IMR-90 (cell line): ENCODE measurements around the gene CLTCL1. TPM values are rescaled to one million over a fixed set of nuclear protein-coding genes. Genes with fewer than 3 reads are reported as not detected.

Experiments used
- ATAC-seq: fragments of 200-7000 bp; cut with Tn5 transposase; 2 replicates; pipeline ENCODE4 v1.9.1; 2020; ENCODE audit warnings: low read depth, mild to moderate bottlenecking, moderate library complexity
- BruUV-seq: library from RNA; stranded (reverse); fragments of 400-500 nt; replicated peaks from 2 replicates; lab custom pipeline; 2021; lab: Mats Ljungman, UMichigan
- CTCF ChIA-PET: fragments of 300-600 bp; formaldehyde crosslinking; extraction: SDS; loops from one replicate; lab custom pipeline; 2021; ENCODE audit warnings: antibody characterized with exemption; lab: Yijun Ruan, JAX
- POLR2A ChIA-PET: fragments of 300-600 bp; sonication (Branson Sonifier 250); formaldehyde crosslinking; loops from one replicate; lab custom pipeline; 2022; ENCODE audit warnings: antibody characterized with exemption; ENCODE audit not compliant: unreplicated experiment; lab: Charles Lee
- DNase-seq: peaks from one replicate; pipeline ENCODE4 v3.0.0; 2013
- H2AFZ ChIP-seq: replicated peaks from 2 replicates; pipeline ENCODE3; 2013; ENCODE audit warnings: low read length, mild to moderate bottlenecking; ENCODE audit not compliant: poor library complexity
- H2AK5ac ChIP-seq: 2 replicates; pipeline ENCODE4 v1.6.1; 2013; ENCODE audit warnings: low read depth, low read length, inconsistent platforms
- H2AK9ac ChIP-seq: replicated peaks from 2 replicates; pipeline ENCODE3; 2013; ENCODE audit warnings: mild to moderate bottlenecking, low read depth, low read length, moderate library complexity; ENCODE audit not compliant: poor library complexity
- H2BK120ac ChIP-seq: 2 replicates; pipeline ENCODE4 v1.6.1; 2013; ENCODE audit warnings: low read depth, low read length, inconsistent platforms
- H2BK15ac ChIP-seq: 3 replicates; pipeline ENCODE4 v1.6.1; 2013; ENCODE audit warnings: low read depth, low read length, inconsistent platforms
- H2BK20ac ChIP-seq: 2 replicates; pipeline ENCODE4 v1.6.1; 2013; ENCODE audit warnings: low read depth, mild to moderate bottlenecking, inconsistent platforms, low read length, moderate library complexity
- H2BK5ac ChIP-seq: 2 replicates; pipeline ENCODE4 v1.6.1; 2013; ENCODE audit warnings: mild to moderate bottlenecking, low read depth, low read length, inconsistent platforms; ENCODE audit not compliant: poor library complexity, severe bottlenecking
- H3K14ac ChIP-seq: replicated peaks from 2 replicates; pipeline ENCODE4 v1.6.1; 2013; ENCODE audit warnings: low read depth, low read length, inconsistent platforms
- H3K18ac ChIP-seq: 2 replicates; pipeline ENCODE4 v1.6.1; 2013; ENCODE audit warnings: low read depth, low read length, control low read depth
- H3K23ac ChIP-seq: 2 replicates; pipeline ENCODE4 v1.6.1; 2013; ENCODE audit warnings: low read depth, low read length, inconsistent platforms
- H3K27ac ChIP-seq: 2 replicates; pipeline ENCODE4 v1.5.1; 2013; ENCODE audit warnings: mild to moderate bottlenecking, control low read depth, low read length; ENCODE audit not compliant: insufficient read depth
- H3K27me3 ChIP-seq: 2 replicates; pipeline ENCODE4 v1.6.1; 2013; ENCODE audit warnings: low read length; ENCODE audit not compliant: control insufficient read depth, insufficient read depth
- H3K36me3 ChIP-seq: 2 replicates; pipeline ENCODE4 v1.6.1; 2013; ENCODE audit warnings: low read length, mixed read lengths; ENCODE audit not compliant: control insufficient read depth, insufficient read depth
- H3K4ac ChIP-seq: 2 replicates; pipeline ENCODE4 v1.6.1; 2013; ENCODE audit warnings: low read depth, low read length, inconsistent platforms
- H3K4me1 ChIP-seq: 2 replicates; pipeline ENCODE4 v1.6.1; 2013; ENCODE audit warnings: low read length, mixed read lengths; ENCODE audit not compliant: control insufficient read depth, insufficient read depth
- H3K4me2 ChIP-seq: 2 replicates; pipeline ENCODE4 v1.6.1; 2013; ENCODE audit warnings: low read depth, mild to moderate bottlenecking, control low read depth, low read length, moderate library complexity
- H3K4me3 ChIP-seq: 2 replicates; pipeline ENCODE4 v1.5.1; 2013; ENCODE audit warnings: low read depth, mild to moderate bottlenecking, control low read depth, low read length, moderate library complexity; ENCODE audit not compliant: insufficient read depth
- H3K56ac ChIP-seq: 2 replicates; pipeline ENCODE4 v1.6.1; 2013; ENCODE audit warnings: low read length, inconsistent platforms; ENCODE audit not compliant: insufficient read depth; ENCODE audit errors: extremely low read depth
- H3K79me1 ChIP-seq, 2 experiments: 2 replicates each; pipeline ENCODE4 v1.6.1; 2013; ENCODE audit warnings: low read length in 2 of 2, inconsistent platforms in 1 of 2, low read depth in 1 of 2
- H3K9ac ChIP-seq: 2 replicates; pipeline ENCODE4 v1.6.1; 2013; ENCODE audit warnings: low read depth, low read length, control low read depth
- H3K9me1 ChIP-seq: 2 replicates; pipeline ENCODE4 v1.6.1; 2013; ENCODE audit warnings: low read length, inconsistent platforms; ENCODE audit not compliant: insufficient read depth
- H3K9me3 ChIP-seq: 2 replicates; pipeline ENCODE4 v1.6.1; 2013; ENCODE audit warnings: low read length; ENCODE audit not compliant: control insufficient read depth, insufficient read depth
- H4K20me1 ChIP-seq: 2 replicates; pipeline ENCODE4 v1.6.1; 2013; ENCODE audit warnings: low read length, inconsistent platforms; ENCODE audit not compliant: insufficient read depth
- H4K5ac ChIP-seq: 2 replicates; pipeline ENCODE4 v1.6.1; 2013; ENCODE audit warnings: mild to moderate bottlenecking, low read depth, low read length, control low read depth
- H4K8ac ChIP-seq, 2 experiments: 2 replicates each; pipeline ENCODE4 v1.6.1; 2013; ENCODE audit warnings: low read depth in 2 of 2, low read length in 2 of 2, control low read depth in 1 of 2, inconsistent platforms in 1 of 2
- H4K91ac ChIP-seq: 2 replicates; pipeline ENCODE4 v1.6.1; 2013; ENCODE audit warnings: low read depth, low read length, inconsistent platforms; ENCODE audit not compliant: insufficient read depth
- BHLHE40 ChIP-seq: fragments of 150-350 bp; IDR thresholded peaks from 2 replicates; pipeline ENCODE4 v1.6.1; 2016; ENCODE audit warnings: mild to moderate bottlenecking, low read depth, low read length
- MAFK ChIP-seq: IDR thresholded peaks from 2 replicates; pipeline ENCODE4 v1.6.1; 2012; ENCODE audit warnings: low read depth, low read length, improper control_type of control experiment
- MAZ ChIP-seq: IDR thresholded peaks from 2 replicates; pipeline ENCODE4 v1.6.1; 2012; ENCODE audit warnings: low read depth, mild to moderate bottlenecking, low read length, improper control_type of control experiment, moderate library complexity, borderline replicate concordance
- SMC3 ChIP-seq: fragments of 150-350 bp; IDR thresholded peaks from 2 replicates; pipeline ENCODE4 v1.6.1; 2016; ENCODE audit warnings: low read depth, mild to moderate bottlenecking, antibody characterized with exemption, low read length, moderate library complexity
- WGBS, 2 experiments: methylation state at CpG; one replicate each; pipeline versions ENCODE4 v1.1.5 to v1.1.7; 2013; ENCODE audit warnings: missing lambda C conversion rate in 2 of 2; ENCODE audit not compliant: insufficient read length in 1 of 2; ENCODE audit errors: extremely low coverage in 2 of 2; 5-methylcytosine and 5-hydroxymethylcytosine counted together
- dilution Hi-C: fragments of 300-500 bp; cut with HindIII; formaldehyde crosslinking; loops from one replicate; pipeline ENCODE4 v1.14.3; 2018; ENCODE audit warnings: low sequenced_read_pairs; ENCODE audit not compliant: unreplicated experiment
- in situ Hi-C: fragments of 300-500 bp; cut with MboI; formaldehyde crosslinking; loops from 3 replicates; pipeline ENCODE4 v1.14.3; 2019; ENCODE audit warnings: low sequenced_read_pairs, inconsistent platforms, mixed read lengths
- intact Hi-C: fragments of 100-400 bp; cut with micrococcal nuclease; formaldehyde crosslinking; loops from 2 replicates; pipeline ENCODE4 v1.10.0; 2022
- polyA plus RNA-seq, 3 experiments: library from polyadenylated mRNA; depleted of rRNA; stranded (reverse); fragments of >200 nt; gene quantifications; 2 replicates each; pipeline ENCODE4 v1.2.3, GENCODE V29; 2012; ENCODE audit warnings: low replicate concordance in 1 of 3
- total RNA-seq: library from RNA; depleted of rRNA; stranded (reverse); fragments of >200 nt; gene quantifications from 2 replicates; pipeline ENCODE4 v1.2.3, GENCODE V29; 2012

Gene CLTCL1
- total and polyA plus RNA-seq, 2 of the 4 experiments (the other 2 are of a cell fraction): 6.2 to 8.1 TPM

DNA sequence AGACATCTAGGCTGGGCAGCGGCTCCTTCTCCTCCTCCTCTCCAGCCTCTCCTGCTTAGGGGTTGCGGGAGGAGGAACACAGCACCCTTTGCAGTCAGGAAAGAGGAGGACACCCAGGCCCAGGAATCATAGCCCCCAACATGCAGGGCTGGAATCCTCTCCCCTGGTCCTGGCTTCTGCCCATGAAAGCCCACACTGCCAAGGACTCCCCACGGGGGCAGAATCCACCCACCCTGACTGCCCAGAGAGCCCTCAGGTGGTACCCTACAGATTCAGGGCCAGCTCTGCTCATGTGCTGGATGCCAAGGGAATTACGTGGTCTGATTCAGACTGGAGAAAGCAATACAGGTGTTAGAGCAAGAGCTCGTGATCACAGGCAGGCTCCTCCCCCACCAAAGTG is 151.5 kb downstream of the CLTCL1 start:
- Histone ChIP-seq H4K91ac (no peak overlapping the region), H3K4ac (no peak overlapping the region), H3K27me3 (no peaks in the 10 kb centered on the region), H2BK5ac (no peak overlapping the region), H2BK20ac (no peak overlapping the region), H2BK15ac (no peak overlapping the region), H3K23ac (no peak overlapping the region), H3K18ac (no peak overlapping the region), H4K20me1 (peaks cover 4% of the 10 kb centered on the region), H3K4me2 (no peak overlapping the region), H3K56ac (no peak overlapping the region), H3K79me1 (peaks cover 7 to 27% of the 10 kb centered on the region in 2 experiments), H3K27ac (no peak overlapping the region), H3K9ac (no peak overlapping the region), H2AFZ (no peak overlapping the region), H3K36me3 (peaks cover 64% of the 10 kb centered on the region), H4K8ac (no peak overlapping the region), H3K4me1 (no peaks in the 10 kb centered on the region), H2BK120ac (no peak overlapping the region), H3K4me3 (no peak overlapping the region), H2AK9ac (no peak overlapping the region), H3K14ac (no peak overlapping the region), H4K5ac (no peak overlapping the region), H3K9me3 (no peaks in the 10 kb centered on the region), H3K9me1 (0 out of 2 replicates have a peak, but pooled peaks cover 3% of the 10 kb centered on the region), H2AK5ac (no peak overlapping the region)
- intact Hi-C loops: no loop called here
- 90% methylated on average over 2 of the region's 5 CpGs; no CpG with 5 or more reads in 1 of the 2 experiments for WGBS, 2 experiments
- ATAC-seq: no peak
- no TSS peak for BruUV-seq
- DNase-seq: no peak
- POLR2A ChIA-PET: no interaction called here
- in situ Hi-C loops: no loop called here
- CTCF ChIA-PET: no interaction called here
- TF ChIP-seq MAZ (no peak), MAFK (no peak), SMC3 (no peak), BHLHE40 (no peak)
- dilution Hi-C loops: no loop called here
